Measurements from ENCODE around the gene GALNT6.

GALNT6 gene

GRCh38 chr12:51403681-51404136, 12.5 kb upstream of the GALNT6 start:
- no peak for DNase-seq

- no peak for DNase-seq
Observed at GRCh38 chr12:51403159-51403558, 12.0 kb upstream of the GALNT6 start.

GRCh38 chr12:51401900-51402299, 10.7 kb upstream of the GALNT6 start:
- no peak for DNase-seq

- DNase-seq: no peak
Observed at GRCh38 chr12:51401486-51401885, 10.3 kb upstream of the GALNT6 start.

GRCh38 chr12:51401020-51401419, 9.8 kb upstream of the GALNT6 start:
- no peak for DNase-seq

- DNase-seq: no peak
Observed at GRCh38 chr12:51399891-51400290, 8.7 kb upstream of the GALNT6 start.

- DNase-seq: no peak
Observed at GRCh38 chr12:51397670-51398069, 6.5 kb upstream of the GALNT6 start.

- DNase-seq: peak; percentile 41
Observed at GRCh38 chr12:51395283-51396230, 4.4 kb upstream of the GALNT6 start.

GRCh38 chr12:51393676-51394545, 2.7 kb upstream of the GALNT6 start:
- DNase-seq: peak; percentile 66

GRCh38 chr12:51392556-51393237, 1.5 kb upstream of the GALNT6 start:
- peak; percentile 43 for DNase-seq

- DNase-seq: peak; percentile 14
Observed at GRCh38 chr12:51390891-51391282, 319 bp downstream of the GALNT6 start.

GRCh38 chr12:51390457-51390856, 749 bp downstream of the GALNT6 start:
- no peak for DNase-seq

GRCh38 chr12:51389302-51389999, 1.8 kb downstream of the GALNT6 start:
- DNase-seq: peak; percentile 19

GRCh38 chr12:51388846-51389245, 2.4 kb downstream of the GALNT6 start:
- DNase-seq: no peak

- DNase-seq: no peak
Observed at GRCh38 chr12:51388069-51388799, 3.0 kb downstream of the GALNT6 start.

- no peak for DNase-seq
Observed at GRCh38 chr12:51386351-51386750, 4.9 kb downstream of the GALNT6 start.

GRCh38 chr12:51383269-51383905, 7.8 kb downstream of the GALNT6 start:
- no peak for DNase-seq

- DNase-seq: no peak
Observed at GRCh38 chr12:51382173-51382572, 9.0 kb downstream of the GALNT6 start.

GRCh38 chr12:51381226-51382079, 9.8 kb downstream of the GALNT6 start:
- DNase-seq: no peak

- DNase-seq: no peak
Observed at GRCh38 chr12:51379571-51379970, 11.6 kb downstream of the GALNT6 start.

All from CD4-positive, alpha-beta T cell treated with Interleukin-17A for 1 hour (primary cell).